CD4-positive, alpha-beta T cell (primary cell): ENCODE measurements around the gene ASTN2. TPM values are rescaled to one million over a fixed set of nuclear protein-coding genes. Genes with fewer than 3 reads are reported as not detected.

Experiments used
- ATAC-seq: fragments of 200-7000 bp; cut with Tn5 transposase; one replicate; pipeline ENCODE4 v1.10.0; 2022; ENCODE audit warnings: mild to moderate bottlenecking; ENCODE audit not compliant: poor library complexity
- CTCF ChIA-PET: fragments of 350-600 bp; sonication (Branson Sonifier 250); formaldehyde crosslinking; loops from one replicate; lab custom pipeline; 2021; ENCODE audit warnings: antibody characterized with exemption, inconsistent platforms; lab: Charles Lee
- POLR2A ChIA-PET: fragments of 350-600 bp; sonication (Branson Sonifier 250); formaldehyde crosslinking; loops from one replicate; lab custom pipeline; 2021; ENCODE audit warnings: antibody characterized with exemption, inconsistent platforms; lab: Charles Lee
- DNase-seq, 14 experiments: peaks; one replicate each; pipeline ENCODE4 v3.0.0-alpha.2; 2013 to 2020; ENCODE audit warnings: mixed read lengths in 2 of 14
- H3K27ac ChIP-seq, 2 donors: one replicate each; pipeline versions ENCODE4 v1.5.1 to v1.7.0; 2013; ENCODE audit warnings: low read length in 2 of 2, low read depth in 1 of 2, mild to moderate bottlenecking in 1 of 2
- H3K27me3 ChIP-seq, 2 experiments: 1 replicate in 1 of 2; 2 replicates in 1 of 2; pipeline versions ENCODE4 v1.6.1 to v1.7.0; 2013; ENCODE audit warnings: low read length in 2 of 2, control low read depth in 1 of 2, mild to moderate bottlenecking in 1 of 2, moderate library complexity in 1 of 2; ENCODE audit not compliant: insufficient read depth in 2 of 2, control insufficient read depth in 1 of 2
- H3K36me3 ChIP-seq: one replicate; pipeline ENCODE4 v1.6.1; 2013; ENCODE audit warnings: low read length, control low read depth; ENCODE audit not compliant: insufficient read depth
- H3K4me1 ChIP-seq: one replicate; pipeline ENCODE4 v1.6.1; 2013; ENCODE audit warnings: low read length, control low read depth; ENCODE audit not compliant: insufficient read depth
- H3K4me3 ChIP-seq: one replicate; pipeline ENCODE4 v1.5.1; 2013; ENCODE audit warnings: mild to moderate bottlenecking, low read length, moderate library complexity
- H3K9me3 ChIP-seq, 2 experiments: 1 replicate in 1 of 2; 2 replicates in 1 of 2; pipeline versions ENCODE4 v1.6.1 to v1.7.0; 2013; ENCODE audit warnings: low read length in 2 of 2, mild to moderate bottlenecking in 2 of 2, control low read depth in 1 of 2, moderate library complexity in 1 of 2; ENCODE audit not compliant: control insufficient read depth in 1 of 2, insufficient read depth in 1 of 2
- H3K27ac Mint-ChIP-seq: one replicate; pipeline ENCODE4 v1.8.0; 2020; ENCODE audit warnings: mixed read lengths
- H3K27me3 Mint-ChIP-seq: one replicate; pipeline ENCODE4 v1.8.0; 2021; ENCODE audit warnings: mixed read lengths
- H3K36me3 Mint-ChIP-seq: one replicate; pipeline ENCODE4 v1.8.0; 2021; ENCODE audit warnings: low read depth, mixed read lengths
- H3K4me1 Mint-ChIP-seq: one replicate; pipeline ENCODE4 v1.8.0; 2021; ENCODE audit warnings: low read depth, mixed read lengths
- H3K4me3 Mint-ChIP-seq: one replicate; pipeline ENCODE4 v1.8.0; 2020; ENCODE audit warnings: mild to moderate bottlenecking, mixed read lengths
- H3K9me3 Mint-ChIP-seq: one replicate; pipeline ENCODE4 v1.8.0; 2020; ENCODE audit warnings: mixed read lengths
- intact Hi-C, 2 experiments: fragments of 100-400 bp; cut with DNase I in 1 of 2; cut with micrococcal nuclease in 1 of 2; formaldehyde crosslinking; loops; one replicate each; pipeline versions ENCODE4 v1.15.1 to v1.9.0; 2023 to 2025; cut with DNase I, micrococcal nuclease
- total RNA-seq, 174 experiments: library from RNA in 2 of 174; stranded (reverse) in 2 of 174; gene quantifications; one replicate each; pipeline ENCODE4 v1.2.3 and lab custom pipeline; 2021 to 2026
- TF ChIP-seq, protein P1 (sequence below): fragments of 200-600 bp; IDR thresholded peaks from one replicate; pipeline ENCODE4 v1.8.0; 2022; ENCODE audit warnings: antibody characterized with exemption, mild to moderate bottlenecking

The ASTN2 gene
- total RNA-seq, 2 experiments from 2014 or later, result 2.3 to 2.4 TPM

DNA sequence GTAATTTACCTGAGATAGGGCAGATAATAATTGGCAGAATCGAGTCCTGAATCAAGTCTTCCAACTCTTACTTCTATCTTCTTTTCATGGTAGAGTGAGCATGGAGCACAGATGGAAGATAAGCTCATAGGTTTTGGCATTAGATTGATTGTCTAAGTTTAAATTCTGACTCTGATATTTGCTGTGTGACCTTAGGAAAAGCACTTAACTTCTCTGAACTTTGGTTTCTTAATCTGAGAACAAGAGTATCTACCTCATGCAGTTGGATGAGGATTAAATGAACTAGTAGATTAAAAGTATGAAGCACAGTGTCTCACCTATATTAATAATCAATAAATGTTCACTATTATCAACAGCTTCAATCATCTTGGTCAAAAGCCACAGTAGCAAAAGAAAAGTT is 9.4 kb upstream of the ASTN2 start:
- H3K27ac ChIP-seq, result no peak overlapping the region
- CTCF ChIA-PET, result no interaction called here
- H3K36me3 ChIP-seq, result no peaks in the 10 kb centered on the region
- H3K9me3 ChIP-seq, result peaks cover 0 to under 1% of the 10 kb centered on the region in 2 experiments
- no peaks in the 10 kb centered on the region for H3K36me3 Mint-ChIP-seq
- H3K4me1 ChIP-seq, result no peaks in the 10 kb centered on the region
- intact Hi-C loops, result no loop called here
- H3K4me1 Mint-ChIP-seq, result no peaks in the 10 kb centered on the region
- TF ChIP-seq, protein P1, sequence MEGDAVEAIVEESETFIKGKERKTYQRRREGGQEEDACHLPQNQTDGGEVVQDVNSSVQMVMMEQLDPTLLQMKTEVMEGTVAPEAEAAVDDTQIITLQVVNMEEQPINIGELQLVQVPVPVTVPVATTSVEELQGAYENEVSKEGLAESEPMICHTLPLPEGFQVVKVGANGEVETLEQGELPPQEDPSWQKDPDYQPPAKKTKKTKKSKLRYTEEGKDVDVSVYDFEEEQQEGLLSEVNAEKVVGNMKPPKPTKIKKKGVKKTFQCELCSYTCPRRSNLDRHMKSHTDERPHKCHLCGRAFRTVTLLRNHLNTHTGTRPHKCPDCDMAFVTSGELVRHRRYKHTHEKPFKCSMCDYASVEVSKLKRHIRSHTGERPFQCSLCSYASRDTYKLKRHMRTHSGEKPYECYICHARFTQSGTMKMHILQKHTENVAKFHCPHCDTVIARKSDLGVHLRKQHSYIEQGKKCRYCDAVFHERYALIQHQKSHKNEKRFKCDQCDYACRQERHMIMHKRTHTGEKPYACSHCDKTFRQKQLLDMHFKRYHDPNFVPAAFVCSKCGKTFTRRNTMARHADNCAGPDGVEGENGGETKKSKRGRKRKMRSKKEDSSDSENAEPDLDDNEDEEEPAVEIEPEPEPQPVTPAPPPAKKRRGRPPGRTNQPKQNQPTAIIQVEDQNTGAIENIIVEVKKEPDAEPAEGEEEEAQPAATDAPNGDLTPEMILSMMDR, result no peak
- H3K4me3 ChIP-seq, result no peak overlapping the region
- H3K9me3 Mint-ChIP-seq, result peaks cover 2% of the 10 kb centered on the region
- no peak for DNase-seq
- POLR2A ChIA-PET, result no interaction called here
- H3K4me3 Mint-ChIP-seq, result no peak overlapping the region
- H3K27me3 ChIP-seq, result no peaks in the 10 kb centered on the region
- peaks cover 10% of the 10 kb centered on the region for H3K27me3 Mint-ChIP-seq
- ATAC-seq, result no peak
- no peak overlapping the region for H3K27ac Mint-ChIP-seq

GRCh38 chr9:117418111-117418510 is 3.3 kb upstream of the ASTN2 start:
- H3K27ac Mint-ChIP-seq, result no peak overlapping the region
- H3K27me3 Mint-ChIP-seq, result peaks cover 6% of the 10 kb centered on the region
- Histone ChIP-seq H3K9me3 (peaks cover 0 to 22% of the 10 kb centered on the region in 2 experiments), H3K36me3 (no peaks in the 10 kb centered on the region), H3K4me3 (no peak overlapping the region), H3K27me3 (peaks cover 23 to 35% of the 10 kb centered on the region in 2 experiments), H3K27ac (no peak overlapping the region), H3K4me1 (no peaks in the 10 kb centered on the region)
- ChIA-PET CTCF (no interaction called here), POLR2A (no interaction called here)
- H3K4me3 Mint-ChIP-seq, result no peak overlapping the region
- H3K4me1 Mint-ChIP-seq, result no peaks in the 10 kb centered on the region
- intact Hi-C loops, result no loop called here
- DNase-seq (no peak), ATAC-seq (no peak)
- H3K9me3 Mint-ChIP-seq, result no peaks in the 10 kb centered on the region
- no peaks in the 10 kb centered on the region for H3K36me3 Mint-ChIP-seq
- TF ChIP-seq, protein P1, result no peak

GRCh38 chr9:117416856-117417255 is 2.0 kb upstream of the ASTN2 start:
- no peak overlapping the region for H3K27ac ChIP-seq
- intact Hi-C loops, result no loop called here
- Mint-ChIP-seq H3K27ac (no peak overlapping the region), H3K4me3 (no peak overlapping the region), H3K4me1 (no peaks in the 10 kb centered on the region), H3K9me3 (no peaks in the 10 kb centered on the region), H3K36me3 (no peaks in the 10 kb centered on the region), H3K27me3 (peaks cover 17% of the 10 kb centered on the region)
- ATAC-seq (no peak), DNase-seq (no peak)
- peaks cover 33 to 47% of the 10 kb centered on the region in 2 experiments for H3K27me3 ChIP-seq
- CTCF ChIA-PET, result no interaction called here
- POLR2A ChIA-PET, result no interaction called here
- no peaks in the 10 kb centered on the region for H3K4me1 ChIP-seq
- peaks cover 0 to 34% of the 10 kb centered on the region in 2 experiments for H3K9me3 ChIP-seq
- no peak overlapping the region for H3K4me3 ChIP-seq
- H3K36me3 ChIP-seq, result no peaks in the 10 kb centered on the region
- TF ChIP-seq, protein P1, result no peak
